ENCODE results near the gene PPL.

Gene PPL

DNA sequence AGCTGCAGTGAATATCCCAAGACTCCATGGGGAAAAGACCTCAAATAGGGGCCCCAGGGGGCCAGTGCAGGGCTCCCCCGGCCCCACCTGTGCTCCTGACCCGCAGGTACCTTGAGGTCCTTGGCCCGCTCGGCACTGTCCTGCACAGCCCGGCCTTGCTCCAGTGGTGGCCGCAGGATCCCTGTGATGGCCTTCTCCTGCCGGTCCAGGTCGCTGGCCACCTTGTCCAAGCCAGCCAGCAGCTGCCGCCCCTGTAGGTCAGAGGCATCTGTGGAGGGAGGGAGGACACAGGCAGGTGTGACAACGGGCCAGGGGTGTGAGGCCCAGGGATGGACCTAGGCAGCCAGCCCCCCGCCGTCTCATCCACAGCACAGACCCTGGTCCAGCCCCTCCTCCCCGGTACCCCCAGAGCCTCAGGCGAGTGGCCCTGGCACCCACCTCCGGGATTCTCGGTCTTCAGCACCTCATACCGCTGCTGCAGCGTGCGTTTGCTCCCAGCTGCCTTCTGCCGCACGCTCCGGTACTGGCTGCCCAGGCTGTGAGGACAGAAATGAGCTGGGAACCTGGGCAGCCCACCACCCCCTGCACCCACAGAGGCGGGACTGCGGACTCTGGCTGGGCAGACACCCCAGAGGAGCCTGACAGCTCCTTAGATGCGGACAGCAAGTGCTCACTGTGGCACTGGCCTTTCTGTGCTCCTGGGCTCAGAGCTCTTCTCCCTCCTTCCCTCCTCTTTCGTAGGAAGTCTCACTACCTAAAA is 43.7 kb downstream of the PPL start:
- no peak overlapping the region for H3K4me3 ChIP-seq (ENCODE audit: low read depth, low read length)
- H3K27me3 ChIP-seq (ENCODE audit: control insufficient read depth, insufficient read depth, low read length) = no peaks in the 10 kb centered on the region
- H3K9me3 ChIP-seq (ENCODE audit: control insufficient read depth, low read length) = no peaks in the 10 kb centered on the region
- TF ChIP-seq, protein P1, sequence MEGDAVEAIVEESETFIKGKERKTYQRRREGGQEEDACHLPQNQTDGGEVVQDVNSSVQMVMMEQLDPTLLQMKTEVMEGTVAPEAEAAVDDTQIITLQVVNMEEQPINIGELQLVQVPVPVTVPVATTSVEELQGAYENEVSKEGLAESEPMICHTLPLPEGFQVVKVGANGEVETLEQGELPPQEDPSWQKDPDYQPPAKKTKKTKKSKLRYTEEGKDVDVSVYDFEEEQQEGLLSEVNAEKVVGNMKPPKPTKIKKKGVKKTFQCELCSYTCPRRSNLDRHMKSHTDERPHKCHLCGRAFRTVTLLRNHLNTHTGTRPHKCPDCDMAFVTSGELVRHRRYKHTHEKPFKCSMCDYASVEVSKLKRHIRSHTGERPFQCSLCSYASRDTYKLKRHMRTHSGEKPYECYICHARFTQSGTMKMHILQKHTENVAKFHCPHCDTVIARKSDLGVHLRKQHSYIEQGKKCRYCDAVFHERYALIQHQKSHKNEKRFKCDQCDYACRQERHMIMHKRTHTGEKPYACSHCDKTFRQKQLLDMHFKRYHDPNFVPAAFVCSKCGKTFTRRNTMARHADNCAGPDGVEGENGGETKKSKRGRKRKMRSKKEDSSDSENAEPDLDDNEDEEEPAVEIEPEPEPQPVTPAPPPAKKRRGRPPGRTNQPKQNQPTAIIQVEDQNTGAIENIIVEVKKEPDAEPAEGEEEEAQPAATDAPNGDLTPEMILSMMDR (IDR thresholded peaks at IDR 0.05) = no peak
- no peak overlapping the region for H3K27ac ChIP-seq
- H3K4me2 ChIP-seq (ENCODE audit: low read length) = no peak overlapping the region
- no peak overlapping the region for H2AFZ ChIP-seq
- no peaks in the 10 kb centered on the region for H3K4me1 ChIP-seq
- no peaks in the 10 kb centered on the region for H3K79me2 ChIP-seq
- H3K36me3 ChIP-seq (ENCODE audit: control insufficient read depth, insufficient read depth, low read length) = no peaks in the 10 kb centered on the region
- H3K9ac ChIP-seq = no peak overlapping the region

DNA sequence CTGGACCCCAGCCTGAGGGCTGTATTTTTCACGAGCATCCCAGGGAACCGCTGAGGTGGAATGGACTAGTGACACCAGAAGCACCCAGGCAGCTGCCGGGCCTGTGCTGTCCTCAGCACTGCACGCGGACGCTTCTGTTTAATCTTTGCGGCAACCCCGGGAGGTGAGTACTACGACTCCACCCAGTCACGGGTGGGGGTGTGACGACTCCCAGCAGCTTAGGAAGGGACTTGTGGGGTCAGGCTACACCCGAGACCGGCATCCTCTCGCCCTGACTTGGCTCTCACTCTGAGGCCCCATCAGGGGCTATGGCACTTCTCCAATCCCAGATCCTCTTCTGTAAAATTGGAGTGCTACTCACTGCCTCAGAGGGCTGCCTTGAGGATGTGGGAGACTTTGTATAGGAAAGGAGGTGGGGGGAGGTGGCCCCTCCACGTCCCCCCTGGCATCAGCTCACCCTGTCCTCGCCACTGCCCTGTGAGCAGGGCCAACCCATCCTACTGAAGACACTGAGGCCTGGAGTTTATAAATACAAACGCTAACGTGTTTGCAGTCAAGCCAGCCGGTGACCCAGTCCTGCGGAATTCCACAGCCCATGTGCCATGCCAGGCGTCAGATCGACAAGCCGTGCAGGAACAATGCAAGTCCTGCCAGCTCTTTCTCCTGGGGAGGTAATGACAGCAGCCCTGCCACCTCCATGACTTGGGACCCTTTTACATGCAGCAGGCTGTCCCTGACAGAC is 44.4 kb downstream of the PPL start:
- Histone ChIP-seq H3K9me3 (ENCODE audit: control insufficient read depth, low read length) (no peaks in the 10 kb centered on the region), H3K79me2 (no peaks in the 10 kb centered on the region), H3K4me3 (ENCODE audit: low read depth, low read length) (no peak overlapping the region), H2AFZ (no peak overlapping the region), H3K9ac (no peak overlapping the region), H3K27me3 (ENCODE audit: control insufficient read depth, insufficient read depth, low read length) (no peaks in the 10 kb centered on the region), H3K4me2 (ENCODE audit: low read length) (no peak overlapping the region), H3K27ac (no peak overlapping the region), H3K36me3 (ENCODE audit: control insufficient read depth, insufficient read depth, low read length) (no peaks in the 10 kb centered on the region), H3K4me1 (no peaks in the 10 kb centered on the region)
- TF ChIP-seq, protein P1 (IDR thresholded peaks at IDR 0.05) = no peak

DNA sequence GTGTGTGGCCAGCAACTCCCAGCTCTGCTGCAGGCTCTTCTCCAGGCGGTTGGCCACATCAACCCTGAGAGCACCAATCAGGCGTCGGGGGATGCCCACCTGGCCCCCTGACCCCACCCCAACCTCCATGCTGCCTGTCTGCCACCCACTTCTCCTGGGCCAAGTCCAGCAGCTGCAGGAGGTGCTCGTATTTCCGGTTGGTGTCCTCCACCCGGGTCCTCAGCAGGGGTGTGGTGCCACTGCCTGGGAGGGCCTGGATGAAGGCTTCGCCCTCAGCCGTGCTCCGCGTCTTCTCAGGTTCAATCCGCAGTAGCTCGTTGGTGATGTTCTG is 45.1 kb downstream of the PPL start:
- H3K27ac ChIP-seq = no peak overlapping the region
- H3K4me1 ChIP-seq = no peaks in the 10 kb centered on the region
- H3K9me3 ChIP-seq (ENCODE audit: control insufficient read depth, low read length) = no peaks in the 10 kb centered on the region
- no peaks in the 10 kb centered on the region for H3K27me3 ChIP-seq (ENCODE audit: control insufficient read depth, insufficient read depth, low read length)
- no peak overlapping the region for H2AFZ ChIP-seq
- H3K4me2 ChIP-seq (ENCODE audit: low read length) = no peak overlapping the region
- no peak overlapping the region for H3K4me3 ChIP-seq (ENCODE audit: low read depth, low read length)
- no peaks in the 10 kb centered on the region for H3K79me2 ChIP-seq
- TF ChIP-seq, protein P1 (IDR thresholded peaks at IDR 0.05) = no peak
- H3K36me3 ChIP-seq (ENCODE audit: control insufficient read depth, insufficient read depth, low read length) = no peaks in the 10 kb centered on the region
- no peak overlapping the region for H3K9ac ChIP-seq

DNA sequence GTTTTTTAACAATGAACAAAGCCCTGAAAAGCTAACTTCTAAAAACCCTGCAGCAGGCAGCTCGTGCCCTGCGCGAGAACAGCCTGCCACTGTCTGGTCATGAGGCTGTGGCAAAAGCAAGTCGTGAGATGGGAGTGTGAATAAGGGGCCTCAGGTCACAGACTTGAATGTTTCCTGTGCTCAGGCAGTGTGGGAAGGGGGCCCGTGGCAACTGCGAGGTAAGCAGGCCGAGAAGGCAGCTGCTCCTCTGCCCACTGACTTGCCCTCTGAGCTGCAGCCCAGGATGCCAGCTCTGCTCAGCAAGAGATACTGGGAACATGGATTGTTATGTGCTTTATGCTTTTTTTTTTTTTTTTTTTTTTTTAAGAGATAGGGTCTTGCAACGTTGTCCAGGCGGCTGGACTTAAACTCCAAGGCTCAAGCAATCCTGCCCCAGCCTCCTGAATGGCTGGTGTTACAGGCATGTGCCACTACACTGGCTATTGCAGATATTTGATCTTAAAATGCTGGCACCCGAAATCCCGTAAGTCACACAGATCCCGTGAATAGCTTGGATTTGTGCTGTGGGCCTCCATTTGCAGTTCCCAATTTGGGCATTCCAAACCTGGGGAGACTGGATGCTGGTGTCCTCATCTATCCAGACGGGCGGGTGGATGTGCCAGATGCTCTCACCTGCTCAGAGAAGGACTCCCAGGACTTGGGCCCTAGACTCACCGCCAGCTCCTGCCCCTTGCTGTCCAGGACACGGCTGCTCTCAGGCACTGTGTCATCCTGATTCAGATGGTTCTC is 45.7 kb downstream of the PPL start:
- Histone ChIP-seq H3K4me2 (ENCODE audit: low read length) (no peak overlapping the region), H3K9me3 (ENCODE audit: control insufficient read depth, low read length) (no peaks in the 10 kb centered on the region), H3K27me3 (ENCODE audit: control insufficient read depth, insufficient read depth, low read length) (no peaks in the 10 kb centered on the region), H3K27ac (no peak overlapping the region), H3K4me1 (no peaks in the 10 kb centered on the region), H2AFZ (no peak overlapping the region), H3K79me2 (no peaks in the 10 kb centered on the region), H3K4me3 (ENCODE audit: low read depth, low read length) (no peak overlapping the region), H3K36me3 (ENCODE audit: control insufficient read depth, insufficient read depth, low read length) (no peaks in the 10 kb centered on the region), H3K9ac (no peak overlapping the region)
- TF ChIP-seq, protein P1 (IDR thresholded peaks at IDR 0.05) = no peak
